CD4-positive, CD25-positive, alpha-beta regulatory T cell (primary cell): Measurements from ENCODE around the gene CSMD2. TPM values are rescaled to one million over a fixed set of nuclear protein-coding genes. Genes with fewer than 3 reads are reported as not detected.

Experiments used
- ATAC-seq, 2 donors: fragments of 150-1000 bp; cut with Tn5 transposase; one replicate each; pipeline ENCODE4 v1.10.0; 2021; ENCODE audit warnings: low read depth in 2 of 2, moderate number of reproducible peaks in 2 of 2, moderate library complexity in 1 of 2
- DNase-seq, 3 donors: peaks; one replicate each; pipeline versions ENCODE4 v3.0.0 to v3.0.0-alpha.2; 2012 to 2022; ENCODE audit warnings: mixed read lengths in 1 of 3
- H3K27ac ChIP-seq: one replicate; pipeline ENCODE4 v1.7.0; 2013; ENCODE audit warnings: mild to moderate bottlenecking, low read length; ENCODE audit not compliant: insufficient read depth, poor library complexity, severe bottlenecking
- H3K27me3 ChIP-seq: one replicate; pipeline ENCODE4 v1.7.0; 2013; ENCODE audit warnings: low read length; ENCODE audit not compliant: control insufficient read depth, insufficient read depth
- H3K36me3 ChIP-seq: one replicate; pipeline ENCODE4 v1.7.0; 2013; ENCODE audit warnings: mild to moderate bottlenecking, low read length, moderate library complexity; ENCODE audit not compliant: control insufficient read depth, insufficient read depth
- H3K4me1 ChIP-seq: 2 replicates; pipeline ENCODE4 v1.7.0; 2013; ENCODE audit warnings: mild to moderate bottlenecking, low read length; ENCODE audit not compliant: insufficient read depth, control insufficient read depth, poor library complexity, severe bottlenecking
- H3K4me3 ChIP-seq: one replicate; pipeline ENCODE4 v1.7.0; 2013; ENCODE audit warnings: low read depth, mild to moderate bottlenecking, low read length, moderate library complexity
- H3K9me3 ChIP-seq, 2 experiments: 1 replicate in 1 of 2; 2 replicates in 1 of 2; pipeline ENCODE4 v1.7.0; 2013; ENCODE audit warnings: low read length in 2 of 2, mild to moderate bottlenecking in 1 of 2, moderate library complexity in 1 of 2; ENCODE audit not compliant: control insufficient read depth in 2 of 2
- H3K27ac Mint-ChIP-seq, 3 donors: one replicate each; pipeline ENCODE4 v1.8.0; 2020 to 2022; ENCODE audit warnings: mild to moderate bottlenecking in 3 of 3, mixed read lengths in 3 of 3, moderate library complexity in 2 of 3
- H3K27me3 Mint-ChIP-seq: one replicate; pipeline ENCODE4 v1.8.0; 2022; ENCODE audit warnings: mild to moderate bottlenecking, mixed read lengths
- H3K36me3 Mint-ChIP-seq: one replicate; pipeline ENCODE4 v1.8.0; 2020; ENCODE audit warnings: mixed read lengths
- H3K4me1 Mint-ChIP-seq, 4 donors: one replicate each; pipeline ENCODE4 v1.8.0; 2020 to 2022; ENCODE audit warnings: mixed read lengths in 4 of 4, mild to moderate bottlenecking in 1 of 4
- H3K4me3 Mint-ChIP-seq, 4 donors: one replicate each; pipeline ENCODE4 v1.8.0; 2020 to 2022; ENCODE audit warnings: mild to moderate bottlenecking in 4 of 4, mixed read lengths in 4 of 4, moderate library complexity in 3 of 4
- H3K9me3 Mint-ChIP-seq, 7 donors: one replicate each; pipeline ENCODE4 v1.8.0; 2020 to 2022; ENCODE audit warnings: mixed read lengths in 7 of 7, mild to moderate bottlenecking in 3 of 7, moderate library complexity in 2 of 7
- polyA plus RNA-seq, 4 donors: library from polyadenylated mRNA; unstranded; fragments of 300-500 nt; fragmentation: Illumina TruSeq; gene quantifications; one replicate each; pipeline ENCODE4 v1.2.3, GENCODE V29; 2021
- total RNA-seq: library from RNA; stranded (reverse); gene quantifications from one replicate; pipeline ENCODE4 v1.2.3, GENCODE V29; 2022

Gene CSMD2
- total and polyA plus RNA-seq, 5 donors from 2014 or later = not detected

- Mint-ChIP-seq H3K4me1 (no peaks in the 10 kb centered on the region), H3K27me3 (no peaks in the 10 kb centered on the region), H3K27ac (no peak overlapping the region), H3K9me3 (peaks cover 0 to 3% (median 0%) of the 10 kb centered on the region in 7 donors), H3K4me3 (no peak overlapping the region), H3K36me3 (no peaks in the 10 kb centered on the region)
- H3K4me3 ChIP-seq = no peak overlapping the region
- ATAC-seq = no peak
- no peaks in the 10 kb centered on the region for H3K9me3 ChIP-seq
- no peak for DNase-seq
- H3K36me3 ChIP-seq = no peaks in the 10 kb centered on the region
- no peak overlapping the region for H3K27ac ChIP-seq
- H3K27me3 ChIP-seq = no peaks in the 10 kb centered on the region
- H3K4me1 ChIP-seq = no peaks in the 10 kb centered on the region
Observed at GRCh38 chr1:33955096-33955495, 209.9 kb downstream of the CSMD2 start.

GRCh38 chr1:33949570-33949969, 215.5 kb downstream of the CSMD2 start:
- Mint-ChIP-seq H3K36me3 (no peaks in the 10 kb centered on the region), H3K9me3 (peaks cover 0 to 5% (median 0%) of the 10 kb centered on the region in 7 donors), H3K27ac (no peak overlapping the region), H3K4me1 (no peaks in the 10 kb centered on the region), H3K27me3 (no peaks in the 10 kb centered on the region), H3K4me3 (no peak overlapping the region)
- Histone ChIP-seq H3K4me3 (no peak overlapping the region), H3K4me1 (no peaks in the 10 kb centered on the region), H3K27me3 (no peaks in the 10 kb centered on the region), H3K36me3 (no peaks in the 10 kb centered on the region), H3K9me3 (no peaks in the 10 kb centered on the region), H3K27ac (no peak overlapping the region)
- no peak for DNase-seq
- ATAC-seq = no peak

- Mint-ChIP-seq H3K9me3 (peaks cover 0 to 5% (median 0%) of the 10 kb centered on the region in 7 donors), H3K4me3 (no peak overlapping the region), H3K27ac (no peak overlapping the region), H3K27me3 (no peaks in the 10 kb centered on the region), H3K4me1 (no peaks in the 10 kb centered on the region), H3K36me3 (no peaks in the 10 kb centered on the region)
- Histone ChIP-seq H3K9me3 (no peaks in the 10 kb centered on the region), H3K4me3 (no peak overlapping the region), H3K4me1 (no peaks in the 10 kb centered on the region), H3K27me3 (no peaks in the 10 kb centered on the region), H3K27ac (no peak overlapping the region), H3K36me3 (no peaks in the 10 kb centered on the region)
- no peak for ATAC-seq
- no peak for DNase-seq
Observed at GRCh38 chr1:33948291-33948690, 216.7 kb downstream of the CSMD2 start.

- H3K27ac ChIP-seq = no peak overlapping the region
- ATAC-seq = no peak
- no peak overlapping the region for H3K27ac Mint-ChIP-seq
- H3K36me3 ChIP-seq = no peaks in the 10 kb centered on the region
- H3K9me3 ChIP-seq = no peaks in the 10 kb centered on the region
- H3K9me3 Mint-ChIP-seq = peaks cover 0 to 5% (median 0%) of the 10 kb centered on the region in 7 donors
- no peak for DNase-seq
- H3K4me3 ChIP-seq = no peak overlapping the region
- no peaks in the 10 kb centered on the region for H3K36me3 Mint-ChIP-seq
- H3K27me3 Mint-ChIP-seq = no peaks in the 10 kb centered on the region
- no peaks in the 10 kb centered on the region for H3K4me1 ChIP-seq
- H3K4me3 Mint-ChIP-seq = no peak overlapping the region
- no peaks in the 10 kb centered on the region for H3K27me3 ChIP-seq
- H3K4me1 Mint-ChIP-seq = no peaks in the 10 kb centered on the region
Observed at GRCh38 chr1:33946836-33947235, 218.2 kb downstream of the CSMD2 start.

- DNase-seq (no peak), ATAC-seq (no peak)
- H3K4me1 ChIP-seq = no peaks in the 10 kb centered on the region
- Mint-ChIP-seq H3K4me3 (no peak overlapping the region), H3K27ac (no peak overlapping the region), H3K27me3 (no peaks in the 10 kb centered on the region), H3K36me3 (no peaks in the 10 kb centered on the region), H3K9me3 (peaks cover 0 to 5% (median 0%) of the 10 kb centered on the region in 7 donors), H3K4me1 (no peaks in the 10 kb centered on the region)
- H3K36me3 ChIP-seq = no peaks in the 10 kb centered on the region
- no peaks in the 10 kb centered on the region for H3K9me3 ChIP-seq
- no peak overlapping the region for H3K27ac ChIP-seq
- no peak overlapping the region for H3K4me3 ChIP-seq
- no peaks in the 10 kb centered on the region for H3K27me3 ChIP-seq
Observed at GRCh38 chr1:33944846-33945245, 220.2 kb downstream of the CSMD2 start.

GRCh38 chr1:33943978-33944377, 221.1 kb downstream of the CSMD2 start:
- H3K27ac ChIP-seq = no peak overlapping the region
- Mint-ChIP-seq H3K9me3 (peaks cover 0 to 5% (median 2%) of the 10 kb centered on the region in 7 donors), H3K36me3 (no peaks in the 10 kb centered on the region), H3K4me3 (no peak overlapping the region), H3K27ac (no peak overlapping the region), H3K27me3 (no peaks in the 10 kb centered on the region), H3K4me1 (no peaks in the 10 kb centered on the region)
- DNase-seq = no peak
- H3K36me3 ChIP-seq = no peaks in the 10 kb centered on the region
- no peaks in the 10 kb centered on the region for H3K9me3 ChIP-seq
- no peak overlapping the region for H3K4me3 ChIP-seq
- no peak for ATAC-seq
- H3K27me3 ChIP-seq = no peaks in the 10 kb centered on the region
- no peaks in the 10 kb centered on the region for H3K4me1 ChIP-seq

GRCh38 chr1:33932871-33933270, 232.2 kb downstream of the CSMD2 start:
- Mint-ChIP-seq H3K27me3 (peaks cover 5% of the 10 kb centered on the region), H3K9me3 (peaks cover 0 to 12% (median 1%) of the 10 kb centered on the region in 7 donors), H3K36me3 (no peaks in the 10 kb centered on the region), H3K4me3 (no peak overlapping the region), H3K27ac (no peak overlapping the region), H3K4me1 (no peaks in the 10 kb centered on the region)
- Histone ChIP-seq H3K4me3 (no peak overlapping the region), H3K27ac (no peak overlapping the region), H3K4me1 (no peaks in the 10 kb centered on the region), H3K9me3 (no peaks in the 10 kb centered on the region), H3K36me3 (no peaks in the 10 kb centered on the region), H3K27me3 (no peaks in the 10 kb centered on the region)
- DNase-seq = no peak
- no peak for ATAC-seq

GRCh38 chr1:33931111-33931475, 233.9 kb downstream of the CSMD2 start:
- Mint-ChIP-seq H3K36me3 (no peaks in the 10 kb centered on the region), H3K27ac (no peak overlapping the region), H3K27me3 (peaks cover 5% of the 10 kb centered on the region), H3K4me3 (no peak overlapping the region), H3K9me3 (peaks cover 0 to 10% (median 0%) of the 10 kb centered on the region in 7 donors), H3K4me1 (no peaks in the 10 kb centered on the region)
- Histone ChIP-seq H3K27ac (no peak overlapping the region), H3K36me3 (no peaks in the 10 kb centered on the region), H3K9me3 (no peaks in the 10 kb centered on the region), H3K27me3 (no peaks in the 10 kb centered on the region), H3K4me3 (no peak overlapping the region), H3K4me1 (no peaks in the 10 kb centered on the region)
- DNase-seq = no peak
- no peak for ATAC-seq
